H1 (cell line): ENCODE data around the gene VPS52. TPM values are rescaled to one million over a fixed set of nuclear protein-coding genes. Genes with fewer than 3 reads are reported as not detected.

Source experiments
- CHD7 ChIP-seq: fragments of 300-600 bp; sonication (generic); IDR thresholded peaks from 2 replicates; pipeline ENCODE4 v1.7.1; 2012; ENCODE audit warnings: low read length, moderate library complexity, mild to moderate bottlenecking, inconsistent platforms; ENCODE audit not compliant: insufficient replicate concordance
- CTCF ChIP-seq, 3 experiments: IDR thresholded peaks; 1 replicate in 2 of 3; 2 replicates in 1 of 3; pipeline versions ENCODE4 v1.5.1 to v1.6.1; 2011; ENCODE audit warnings: low read length in 3 of 3, mild to moderate bottlenecking in 3 of 3, inconsistent platforms in 2 of 3, low read depth in 1 of 3, moderate library complexity in 1 of 3; ENCODE audit not compliant: insufficient read depth in 1 of 3; ENCODE audit errors: control extremely low read depth in 1 of 3
- HDAC2 ChIP-seq, 2 experiments: fragments of 300-600 bp in 1 of 2; sonication (generic) in 1 of 2; IDR thresholded peaks; 2 replicates each; pipeline ENCODE4 v1.6.1; 2011 to 2012; ENCODE audit warnings: low read depth in 2 of 2, low read length in 2 of 2, mild to moderate bottlenecking in 2 of 2, moderate library complexity in 2 of 2, borderline replicate concordance in 1 of 2, inconsistent platforms in 1 of 2
- POLR2A ChIP-seq, 2 experiments: IDR thresholded peaks; 1 replicate in 1 of 2; 2 replicates in 1 of 2; pipeline ENCODE4 v1.6.1; 2011; ENCODE audit warnings: low read depth in 2 of 2, low read length in 2 of 2, mild to moderate bottlenecking in 2 of 2; ENCODE audit errors: control extremely low read depth in 1 of 2
- polyA plus RNA-seq, 7 experiments: library from polyadenylated mRNA; depleted of rRNA in 3 of 7; stranded (reverse) in 5 of 7; unstranded in 2 of 7; fragments of >200 nt in 5 of 7; fragments of 200-250 nt in 2 of 7; gene quantifications; 1 replicate in 5 of 7; 2 replicates in 1 of 7; 4 replicates in 1 of 7; pipeline versions ENCODE4 v1.2.1 to v1.2.3, GENCODE V29; 2011 to 2013; ENCODE audit warnings: missing spikeins in 2 of 7, mixed read lengths in 2 of 7
- total RNA-seq: library from RNA; stranded (reverse); fragmentation: NEBNext Ultra II Directional; extraction: Animal tissue kit (Norgen Biotek cat#: 25700); gene quantifications from 2 replicates; pipeline ENCODE4 v1.2.1, GENCODE V29; 2021

VPS52 gene
- total and polyA plus RNA-seq, 2 of the 8 experiments (the other 6 are each of a cell fraction or from before 2014, with no cell fraction given): 36.5 to 86.3 TPM

DNA sequence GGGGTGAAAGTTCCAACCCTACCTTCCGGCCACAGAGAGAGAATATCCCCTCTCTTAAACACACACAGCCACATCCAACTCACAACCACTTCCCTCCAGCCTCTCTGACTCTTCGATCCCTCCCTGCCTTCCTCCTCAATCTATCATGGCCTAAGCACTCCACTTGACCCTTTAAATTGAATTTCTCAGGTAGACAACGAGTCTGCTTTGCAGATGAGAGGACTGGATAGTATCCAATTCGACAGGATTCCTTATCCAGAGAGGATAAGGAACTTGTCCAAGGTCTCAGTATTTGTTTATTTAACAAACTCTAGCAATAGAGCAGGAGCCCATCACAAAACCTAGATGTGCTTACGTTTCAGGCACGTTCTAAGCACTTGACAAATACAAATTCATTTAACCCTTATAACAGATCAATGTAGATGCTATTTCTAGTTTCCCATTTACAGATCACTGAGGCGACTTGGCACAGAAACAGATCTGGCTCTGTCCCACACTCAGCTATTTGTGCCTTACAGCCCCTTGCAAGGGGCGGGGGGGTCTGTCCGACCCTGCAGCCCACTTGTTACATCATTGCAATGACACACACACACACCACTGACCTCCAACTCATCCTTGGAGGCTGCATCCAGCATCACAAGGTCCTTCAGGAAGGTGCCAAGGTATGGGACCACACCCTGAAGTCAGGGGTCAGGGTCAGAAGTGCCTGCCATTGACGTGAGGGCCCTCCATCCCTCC, 22.6 kb upstream of the VPS52 start (continued):
- no peak for TF ChIP-seq CHD7
- TF ChIP-seq POLR2A (IDR thresholded peaks at IDR 0.05; ENCODE audit: control extremely low read depth in 1 of 2, low read depth in 2 of 2, low read length in 2 of 2): no peak
- no peak for TF ChIP-seq HDAC2 (IDR thresholded peaks at IDR 0.05; ENCODE audit: borderline replicate concordance in 1 of 2, low read depth in 2 of 2, low read length in 2 of 2)
- TF ChIP-seq CTCF (IDR thresholded peaks at IDR 0.05; ENCODE audit: control extremely low read depth in 1 of 3, insufficient read depth in 1 of 3, low read depth in 1 of 3, low read length in 3 of 3): no peak
- TF ChIP-seq, all 59 proteins: peak for 0
